HS-27A (cell line): ENCODE results near the gene OR5T3.
"Not testable (repeated sequence)": the region's sequence is repeated elsewhere in the genome, so short reads cannot be mapped to it uniquely, and the experiment has no call there.

ENCODE experiments used
- DNase-seq: peaks from one replicate; pipeline ENCODE4 v3.0.0-alpha.2; 2012; ENCODE audit warnings: low read depth, missing footprints

The OR5T3 gene

GRCh38 chr11:56251954-56252353 is at the start of gene OR5T3:
Gene OR5T3, plus strand, starts transcription at chr11:56252254. Its CDS starts 0 bp downstream, at chr11:56252254.
- DNase-seq: no peak

- no peak for DNase-seq
Observed at GRCh38 chr11:56207790-56208189, 44.3 kb upstream of the OR5T3 start.

GRCh38 chr11:56214537-56214936 is 37.5 kb upstream of the OR5T3 start:
- DNase-seq: no peak

- not testable (repeated sequence) for DNase-seq
Observed at GRCh38 chr11:56219735-56220134, 32.3 kb upstream of the OR5T3 start.

GRCh38 chr11:56234155-56234554 is 17.9 kb upstream of the OR5T3 start, which contains the start of gene OR5T2:
Gene OR5T2, minus strand, starts transcription at chr11:56234255. Its CDS starts 1,193 bp downstream, at chr11:56233062.
- no peak for DNase-seq

GRCh38 chr11:56271092-56271491 is 19.0 kb downstream of the OR5T3 start:
- no peak for DNase-seq

- no peak for DNase-seq
Observed at GRCh38 chr11:56273854-56274253, 21.8 kb downstream of the OR5T3 start, which contains the start of gene OR5T1. Gene OR5T1, plus strand, starts transcription at chr11:56274154. Its CDS starts 1,485 bp downstream, at chr11:56275639.

- DNase-seq: no peak
Observed at GRCh38 chr11:56292154-56292553, 40.1 kb downstream of the OR5T3 start, which contains the start of gene OR8H1. Gene OR8H1, minus strand, starts transcription at chr11:56292254. Its CDS starts 1,192 bp downstream, at chr11:56291062.

- DNase-seq: no peak
Observed at GRCh38 chr11:56296898-56297297, 44.8 kb downstream of the OR5T3 start.
